HG03039 (cell line): ENCODE data around the gene MVB12A.

ENCODE experiments used
- ATAC-seq: cut with Tn5 transposase; IDR thresholded peaks from one replicate; pipeline ENCODE4 v1.9.1; 2021; ENCODE audit warnings: mild to moderate bottlenecking, moderate library complexity; ENCODE audit not compliant: unreplicated experiment

The MVB12A gene

DNA sequence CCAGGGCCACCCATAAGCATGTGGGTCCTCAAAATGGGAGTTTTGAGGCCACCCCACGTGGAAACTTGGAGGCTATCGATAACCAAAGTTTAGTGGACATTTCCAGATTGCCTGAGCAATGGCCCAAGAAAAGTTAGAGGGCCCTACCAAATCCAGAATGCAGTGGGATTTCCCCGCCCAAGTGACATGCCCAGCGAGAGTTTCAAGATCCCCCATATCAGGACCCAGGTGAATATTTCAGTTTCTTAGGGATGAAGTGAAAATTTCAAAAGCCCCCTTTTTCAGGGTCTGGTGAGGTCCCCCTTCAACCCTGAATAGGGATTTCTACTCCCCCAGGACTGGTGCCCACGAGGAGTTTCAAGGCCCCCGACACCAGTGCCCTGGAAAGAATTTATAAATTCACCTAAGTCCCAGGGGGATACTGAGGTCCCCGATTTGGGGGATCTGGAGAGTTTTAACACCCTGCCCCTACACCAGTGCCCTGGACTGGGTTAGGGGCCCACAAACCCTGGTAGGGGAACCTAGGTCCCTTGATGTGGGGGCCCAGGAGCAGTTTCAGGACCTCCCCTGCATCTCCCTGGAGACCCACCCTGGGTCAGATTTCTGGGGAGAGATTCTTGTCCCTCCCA lies 15.1 kb upstream of the MVB12A start:
- peak; percentile 3 for ATAC-seq

DNA sequence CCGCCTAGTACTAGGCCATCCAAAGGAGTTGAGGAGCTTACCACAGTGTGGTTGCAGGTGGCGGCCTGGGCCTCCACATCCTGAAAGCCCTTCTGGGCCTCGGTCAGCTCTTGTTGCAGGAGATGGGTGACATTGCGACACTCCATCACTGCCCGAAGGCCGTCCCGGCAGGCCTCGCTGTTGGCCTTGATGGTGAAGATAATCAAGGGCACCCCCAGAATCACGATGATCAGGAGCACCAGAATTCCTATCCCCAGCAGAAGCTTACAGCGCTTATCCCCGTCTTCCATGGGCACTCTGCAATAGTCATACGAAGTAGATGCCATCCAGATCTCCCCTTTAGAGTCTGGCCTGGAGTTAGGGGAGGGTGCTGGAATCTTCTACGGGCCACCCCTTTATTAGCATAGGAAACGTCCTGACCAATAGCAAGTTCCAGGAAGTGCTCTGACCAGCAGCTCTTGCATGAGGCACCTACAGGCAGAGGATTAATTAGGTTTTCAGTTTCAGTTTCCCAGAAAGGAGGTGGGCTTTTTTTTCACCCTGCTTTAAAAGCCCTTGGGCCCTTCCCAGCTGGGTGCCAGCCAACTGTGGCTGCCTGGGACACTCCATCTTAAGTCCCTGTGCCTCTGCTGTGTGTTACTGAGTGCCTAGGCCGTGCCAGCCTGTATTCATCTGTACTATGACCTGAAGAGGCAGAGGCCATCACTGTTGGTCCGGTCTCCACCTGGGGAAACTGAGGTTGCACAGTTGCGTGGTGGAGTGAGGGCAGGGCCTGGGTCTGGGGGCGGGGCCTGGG lies 14.4 kb upstream of the MVB12A start, which contains the start of gene BST2:
TSS of gene BST2 (minus strand) at position 381 of the 796 bp plus-strand sequence. CDS start at position 326, 55 bp downstream.
- ATAC-seq: peak; percentile 60

DNA sequence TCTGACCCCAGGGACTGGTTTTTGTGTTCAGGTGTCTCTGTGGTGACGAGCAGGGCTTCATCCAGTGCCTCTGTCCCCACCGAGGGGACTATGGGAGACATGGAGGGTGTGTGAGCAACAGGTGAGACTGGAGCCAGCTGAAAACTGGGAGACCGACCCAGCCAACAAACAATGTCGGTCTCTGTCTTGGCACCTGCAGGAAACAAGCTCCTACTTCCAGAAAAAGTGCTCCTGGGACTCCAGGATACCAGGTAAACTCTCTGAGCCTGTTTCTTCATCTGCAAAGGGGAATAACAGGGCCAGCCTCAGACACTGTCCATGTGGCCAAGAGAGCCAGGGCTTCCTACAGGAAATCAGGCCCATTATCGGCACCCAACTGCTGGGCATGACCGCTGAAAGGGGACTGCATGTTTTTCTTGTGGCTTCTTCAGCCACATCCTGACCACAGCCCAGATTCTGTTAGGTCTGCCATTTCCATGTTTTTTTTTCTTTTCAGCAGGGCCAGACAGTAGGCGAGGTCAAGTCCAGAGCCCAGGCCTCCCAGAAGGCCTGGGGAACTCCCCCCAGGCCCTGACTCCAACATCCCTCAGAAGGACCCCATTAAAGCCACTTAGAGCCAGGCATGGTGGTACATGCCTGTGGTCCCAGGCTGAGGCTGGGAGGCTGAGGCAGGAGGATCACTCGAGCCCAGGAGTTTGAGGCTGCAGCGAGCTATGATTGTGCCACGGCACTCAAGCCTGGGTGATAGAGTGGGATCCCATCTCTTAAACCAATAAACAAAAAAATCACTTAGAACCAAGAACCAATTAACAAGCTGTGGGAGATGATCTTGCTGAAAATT lies 13.6 kb upstream of the MVB12A start:
- ATAC-seq: no peak

DNA sequence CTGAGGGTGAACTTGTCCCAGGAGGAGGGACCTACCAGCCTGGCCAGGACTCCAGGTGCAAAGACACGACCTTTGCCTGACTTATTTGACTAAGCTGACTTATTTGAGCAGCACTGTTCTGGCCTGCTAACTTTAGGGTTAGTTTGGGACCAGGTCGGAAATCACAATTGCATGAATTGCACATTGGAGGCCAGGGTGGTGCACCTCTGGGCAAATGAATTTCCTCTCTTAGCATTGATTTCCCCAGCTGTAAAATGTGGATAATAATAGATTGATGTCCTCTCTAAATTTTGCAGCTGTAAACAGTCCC lies 13.0 kb upstream of the MVB12A start:
- ATAC-seq: no peak

DNA sequence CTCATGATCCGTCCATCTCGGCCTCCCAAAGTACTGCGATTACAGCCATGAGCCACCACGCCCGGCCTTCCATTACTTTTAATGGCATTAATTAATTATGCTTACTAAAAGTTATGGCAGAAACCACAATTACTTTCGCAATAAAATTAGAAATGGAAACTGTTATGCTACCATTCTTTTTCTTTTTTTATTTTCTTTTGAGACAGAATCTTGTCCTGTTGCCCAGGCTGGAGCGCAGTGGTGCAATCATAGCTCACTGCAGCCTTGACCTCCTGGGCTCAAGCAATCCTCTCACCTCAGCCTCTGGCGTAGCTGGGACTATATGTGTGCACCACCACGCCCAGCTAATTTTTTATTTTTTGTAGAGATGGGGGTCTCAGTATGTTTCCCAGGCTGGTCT lies 9.9 kb upstream of the MVB12A start:
- no peak for ATAC-seq

DNA sequence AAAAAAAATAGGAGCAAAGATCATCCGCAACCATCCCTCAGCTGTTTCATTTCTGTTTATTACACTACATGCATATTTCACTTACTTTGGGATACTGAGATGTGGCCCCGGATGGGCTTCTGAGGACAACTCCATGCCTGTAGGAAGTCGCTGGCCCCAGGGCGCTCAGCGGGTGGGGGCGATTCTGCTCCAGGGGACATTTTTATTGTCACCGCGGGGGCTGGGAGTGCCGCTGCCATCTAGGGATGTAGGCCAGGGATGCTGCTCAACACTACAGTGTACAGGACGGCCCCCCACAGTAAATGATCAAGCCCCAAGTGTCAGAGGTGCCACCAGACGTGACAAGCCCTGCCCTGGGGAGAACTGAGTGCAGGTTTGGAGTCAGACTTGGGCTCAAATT lies 8.0 kb upstream of the MVB12A start:
- no peak for ATAC-seq

DNA sequence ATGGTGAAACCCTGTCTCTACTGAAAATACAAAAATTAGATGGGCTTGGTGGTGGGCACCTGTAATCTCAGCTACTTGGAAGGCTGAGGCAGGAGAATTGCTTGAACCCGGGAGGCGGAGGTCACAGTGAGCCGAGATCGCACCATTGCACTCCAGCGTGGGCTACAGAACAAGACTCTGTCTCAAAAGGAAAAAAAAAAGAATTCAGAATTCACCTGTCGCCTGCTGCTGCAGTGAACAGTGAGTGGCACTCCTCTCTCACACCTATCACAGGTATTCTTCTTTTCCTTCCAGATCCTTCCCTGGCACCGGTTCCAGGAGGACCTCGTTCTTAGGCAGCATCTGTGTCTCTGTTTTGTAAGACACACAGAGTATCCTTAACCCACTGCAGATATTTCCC lies 5.8 kb upstream of the MVB12A start:
- no peak for ATAC-seq

DNA sequence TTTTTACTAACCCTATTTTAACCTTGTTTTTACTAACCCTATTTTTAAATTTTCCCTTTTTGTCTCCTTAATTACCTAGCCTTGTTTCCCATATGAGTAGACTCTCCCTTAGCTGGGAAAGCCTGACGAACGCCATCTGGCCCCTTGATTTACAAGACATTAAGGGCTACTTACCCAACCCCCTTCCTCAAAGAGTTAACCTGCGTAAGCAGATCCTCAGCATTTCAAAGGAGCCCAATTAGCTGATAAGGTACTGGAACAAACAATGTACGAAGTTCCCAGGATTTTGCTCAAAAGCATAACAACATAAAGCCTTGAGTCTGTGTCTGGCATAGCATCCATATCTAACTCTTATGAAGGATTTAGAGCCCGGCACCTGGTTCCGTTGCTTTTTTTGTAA lies 4.7 kb upstream of the MVB12A start:
- ATAC-seq: no peak

DNA sequence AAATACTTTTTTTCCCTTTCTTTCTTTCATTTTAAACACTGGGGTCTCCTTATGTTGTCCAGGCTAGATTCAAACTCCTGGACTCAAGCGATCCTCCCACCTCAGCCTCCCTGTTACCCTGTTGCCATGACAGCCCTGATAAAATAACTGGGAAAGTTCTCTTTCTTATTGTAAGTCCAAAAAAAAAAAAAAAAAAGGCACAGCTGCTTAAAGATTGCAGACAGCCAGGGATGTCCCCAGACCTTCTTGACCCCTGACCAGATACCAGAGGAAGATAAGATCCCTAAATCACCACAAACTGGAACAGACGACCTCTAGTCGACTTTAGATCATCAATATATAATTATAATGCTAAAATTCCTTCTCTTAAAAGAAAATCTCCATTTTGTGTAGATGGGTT lies 1.1 kb upstream of the MVB12A start:
- no peak for ATAC-seq

DNA sequence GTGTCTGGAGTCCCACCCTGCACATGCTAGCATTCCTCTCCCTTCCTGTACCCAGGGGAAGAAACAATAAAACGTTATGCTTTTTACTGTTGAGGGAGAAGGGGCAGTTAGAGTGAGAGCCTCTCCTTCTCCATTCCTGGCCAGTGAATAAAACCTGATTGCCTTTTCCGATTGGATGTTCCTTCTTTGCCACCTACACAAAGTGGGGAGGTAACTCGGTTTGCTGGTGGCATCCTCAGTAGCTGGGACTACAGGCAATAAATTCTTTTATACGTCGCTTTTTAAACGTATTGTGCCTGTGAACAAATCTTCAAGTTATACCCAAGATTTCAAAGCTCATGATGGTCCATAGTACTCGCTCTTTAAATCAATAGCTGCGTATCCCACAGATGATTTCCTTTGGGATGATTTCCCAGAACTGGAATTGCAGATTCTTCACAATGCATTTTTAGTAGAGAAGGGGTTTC lies 660 bp upstream of the MVB12A start:
- no peak for ATAC-seq

DNA sequence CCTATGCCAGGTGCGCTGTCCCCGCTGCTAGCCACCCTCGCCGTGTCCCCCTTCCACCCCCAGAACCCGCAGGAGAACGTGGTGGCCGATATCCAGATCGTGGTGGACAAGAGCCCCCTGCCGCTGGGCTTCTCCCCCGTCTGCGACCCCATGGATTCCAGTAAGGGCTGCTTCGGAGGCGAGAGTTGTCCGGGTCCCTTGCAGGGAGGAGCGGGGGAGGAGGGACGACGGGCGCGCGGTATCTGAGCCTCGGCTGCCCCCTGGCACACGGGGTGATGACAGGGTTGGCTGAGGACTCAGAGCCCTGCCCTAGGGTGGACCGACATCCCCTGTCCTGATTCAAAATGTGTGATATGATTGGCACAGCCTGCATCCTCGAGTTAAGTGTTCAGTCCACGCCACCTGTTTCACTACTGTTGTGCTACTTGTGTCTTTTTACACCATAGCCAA lies 653 bp downstream of the MVB12A start:
- ATAC-seq: no peak

DNA sequence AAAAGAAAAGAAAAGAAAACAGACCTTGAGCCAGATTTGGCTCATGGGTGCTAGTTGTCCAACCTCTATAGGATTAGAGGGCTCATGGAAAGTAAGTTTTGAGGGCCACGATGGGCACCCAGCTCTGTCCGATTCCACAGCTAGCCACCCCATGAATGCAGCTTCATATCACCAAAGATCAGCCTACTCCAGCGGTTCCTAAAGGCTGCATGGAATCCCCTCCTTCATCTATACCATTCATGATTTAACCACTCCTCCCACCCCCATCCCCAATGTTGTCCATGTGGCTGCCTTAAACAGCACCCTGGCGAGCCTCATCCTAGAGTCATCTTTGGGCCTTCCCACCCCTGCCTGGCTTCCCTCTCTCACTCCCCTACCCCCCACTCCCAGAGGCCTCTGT lies 2.1 kb downstream of the MVB12A start:
- ATAC-seq: no peak

DNA sequence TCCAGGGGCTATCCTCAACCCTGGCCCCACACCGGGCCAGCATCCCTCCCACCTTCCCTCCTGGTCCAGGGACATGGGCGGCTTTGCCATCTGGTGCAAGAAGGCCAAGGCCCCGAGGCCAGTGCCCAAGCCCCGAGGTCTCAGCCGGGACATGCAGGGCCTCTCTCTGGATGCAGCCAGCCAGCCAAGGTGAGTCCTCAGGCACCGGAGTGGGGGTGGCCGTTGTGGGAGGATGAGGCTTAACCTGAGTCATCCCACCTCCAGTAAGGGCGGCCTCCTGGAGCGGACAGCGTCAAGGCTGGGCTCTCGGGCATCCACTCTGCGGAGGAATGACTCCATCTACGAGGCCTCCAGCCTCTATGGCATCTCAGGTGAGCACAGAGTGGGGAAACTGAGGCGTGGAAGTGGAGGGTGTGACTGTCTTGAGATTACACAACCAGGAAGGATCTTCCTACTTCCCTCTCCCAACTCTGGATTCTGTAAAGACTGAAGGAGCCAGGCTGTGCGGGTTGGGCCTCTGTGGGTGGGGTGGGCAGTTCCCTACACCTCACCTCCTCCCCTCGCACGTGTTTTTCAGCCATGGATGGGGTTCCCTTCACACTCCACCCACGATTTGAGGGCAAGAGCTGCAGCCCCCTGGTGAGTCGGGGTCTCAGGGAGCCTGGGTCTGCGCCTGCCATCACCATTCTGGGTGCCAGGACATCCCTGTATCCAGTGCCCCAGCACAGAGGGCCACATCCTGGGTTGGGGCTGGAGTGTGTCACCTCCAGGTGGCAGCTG lies 3.8 kb downstream of the MVB12A start:
- no peak for ATAC-seq

DNA sequence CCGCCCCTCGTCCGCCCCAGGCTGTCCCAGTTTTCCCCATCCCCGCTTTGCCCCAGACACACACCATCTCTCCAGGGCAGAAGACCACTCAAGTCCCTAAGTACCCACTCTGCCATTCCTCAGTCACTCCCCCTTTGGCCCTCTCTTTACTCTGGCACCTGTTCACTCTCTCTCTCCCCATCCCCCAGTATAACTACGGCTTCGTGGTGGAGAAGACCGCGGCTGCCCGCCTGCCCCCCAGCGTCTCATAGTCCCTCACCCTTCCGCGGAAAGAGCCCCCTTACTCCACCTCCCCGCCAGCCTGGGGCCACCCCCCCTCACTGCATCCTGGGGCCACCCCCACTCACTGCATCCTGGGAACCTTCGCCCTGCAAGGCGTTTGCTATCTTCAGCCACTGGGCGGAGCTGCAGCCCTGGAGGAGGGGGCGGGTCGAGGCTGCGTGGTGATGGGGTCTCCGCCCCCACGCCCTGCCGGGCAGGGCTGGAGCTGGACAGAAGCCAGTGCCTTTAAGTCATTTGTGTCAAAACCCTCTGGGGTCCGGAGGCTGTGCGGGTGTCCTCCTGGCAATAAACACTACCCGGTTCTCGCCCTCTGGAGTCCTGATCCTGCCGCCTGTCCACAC lies 5.0 kb downstream of the MVB12A start:
- ATAC-seq: no peak

DNA sequence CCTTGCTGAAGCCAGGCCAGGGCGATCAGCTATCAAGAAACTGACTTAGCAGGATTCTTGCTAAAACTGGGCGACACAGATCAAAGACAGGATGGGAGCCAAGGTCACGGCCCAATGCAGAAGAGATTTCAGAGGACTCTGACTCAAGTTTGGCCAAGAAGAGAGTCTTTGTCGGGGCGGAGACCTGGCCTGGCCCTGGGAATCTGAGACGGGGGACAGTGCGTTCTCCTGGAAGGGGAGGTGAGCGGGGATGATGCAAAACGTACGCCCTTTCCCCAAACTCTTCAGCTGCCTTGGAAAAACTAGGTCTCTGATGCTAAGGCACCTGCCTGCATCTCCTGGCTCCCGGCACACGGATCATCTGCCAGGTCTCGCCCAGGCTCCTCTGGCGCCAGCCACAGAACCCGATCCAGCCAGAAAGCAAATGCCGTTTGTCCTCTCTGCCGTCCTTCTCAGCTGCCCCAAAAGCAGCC lies 9.8 kb downstream of the MVB12A start:
- no peak for ATAC-seq

DNA sequence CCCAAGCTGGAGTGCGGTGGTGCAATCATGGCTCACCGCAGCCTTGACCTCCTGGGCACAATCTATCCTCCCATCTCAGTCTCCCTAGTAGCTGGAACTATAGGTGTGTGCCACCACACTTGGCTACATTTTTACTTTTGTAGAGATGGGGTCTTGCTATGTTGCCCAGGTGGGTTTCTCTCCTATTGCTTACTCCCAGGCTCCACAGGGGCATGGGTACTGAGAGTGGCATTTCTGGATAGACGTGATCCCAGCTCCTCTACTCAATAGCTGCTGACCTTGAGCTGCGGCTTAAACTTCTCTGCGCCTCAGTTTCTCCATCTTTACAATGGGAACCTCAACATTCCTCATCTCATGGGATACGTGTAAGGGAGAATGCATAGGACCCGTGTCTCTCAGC lies 11.6 kb downstream of the MVB12A start:
- no peak for ATAC-seq

DNA sequence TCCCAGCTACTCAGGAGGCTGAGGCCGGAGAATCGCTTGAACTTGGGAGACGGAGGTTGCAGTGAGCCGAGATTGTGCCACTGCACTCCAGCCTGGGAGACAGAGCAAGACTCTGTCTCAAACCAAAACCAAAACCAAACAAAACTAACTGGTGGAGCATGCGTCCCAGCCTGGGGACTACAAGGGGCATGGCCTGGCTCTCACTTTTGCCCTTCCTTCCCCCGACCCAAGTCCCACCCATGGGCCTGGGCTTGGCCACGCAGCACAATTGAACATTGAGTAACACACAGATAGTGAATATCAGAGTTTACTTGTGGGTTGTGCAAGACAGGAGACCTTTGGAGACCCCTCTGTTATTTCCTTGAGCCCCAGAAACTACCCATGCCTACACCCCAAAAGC lies 15.4 kb downstream of the MVB12A start:
- ATAC-seq: no peak

DNA sequence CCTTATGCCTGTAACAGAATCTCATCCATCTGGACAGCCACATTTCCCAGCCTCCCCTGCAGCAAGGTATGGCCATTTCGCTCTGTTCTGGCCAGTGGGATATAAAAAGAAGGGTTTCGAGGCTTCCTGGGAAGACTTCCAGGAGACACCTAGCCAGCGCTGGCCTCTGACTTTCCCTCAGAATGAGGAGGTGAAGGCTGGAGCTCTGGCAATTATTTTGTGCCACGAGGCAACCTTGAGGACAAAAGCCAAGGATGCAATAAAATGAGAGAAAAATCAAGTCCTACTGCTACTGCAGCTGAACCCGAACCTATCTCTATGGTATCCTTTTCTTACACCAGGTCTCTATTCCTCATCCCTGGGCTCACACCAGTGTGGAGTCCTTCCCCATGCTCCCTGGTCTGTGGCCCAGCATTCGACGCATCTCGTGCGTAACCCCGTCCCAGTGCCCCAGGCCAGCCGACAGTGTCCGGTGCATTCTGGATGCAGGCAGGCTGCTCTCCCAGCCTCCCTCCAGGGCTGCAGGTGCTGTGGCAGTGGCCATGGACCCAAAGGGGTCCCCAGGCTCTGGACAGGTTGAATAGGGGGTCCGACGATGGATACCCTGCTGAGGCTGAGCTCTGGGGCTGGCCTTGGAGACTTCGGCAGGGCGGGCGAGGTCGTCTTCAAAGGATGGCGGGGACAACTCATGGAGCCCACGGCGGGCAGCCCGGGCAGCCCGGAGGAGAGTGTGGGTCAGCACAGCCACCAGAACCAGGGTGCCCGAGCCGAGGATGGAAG lies 16.4 kb downstream of the MVB12A start:
- no peak for ATAC-seq

DNA sequence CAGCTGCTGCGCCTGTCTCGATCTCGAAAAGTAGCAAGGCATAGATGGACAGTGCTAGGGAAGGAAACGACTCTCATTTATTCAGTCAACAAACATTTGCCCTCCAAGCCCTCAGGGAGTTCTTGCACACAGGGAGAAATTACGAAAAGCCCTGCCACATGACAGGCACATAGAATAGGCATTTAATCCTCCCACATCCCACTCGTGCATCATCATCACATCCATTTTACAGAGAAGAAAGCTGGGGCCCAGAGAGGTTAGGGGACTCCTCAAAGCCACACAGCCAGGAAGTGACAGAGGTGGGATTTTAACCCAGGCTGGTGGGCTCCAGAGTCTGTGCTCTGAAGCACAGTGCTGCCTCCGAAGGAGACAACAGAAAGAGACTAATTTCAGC lies 17.0 kb downstream of the MVB12A start:
- no peak for ATAC-seq
